KOPT-K1 (cell line): Measurements from ENCODE around the gene INCENP.
"Not testable (repeated sequence)": the region's sequence is repeated elsewhere in the genome, so short reads cannot be mapped to it uniquely, and the experiment has no call there.

Experiments used
- H3K27ac ChIP-seq: fragments of 200-600 bp; sonication (generic); 2 replicates; pipeline ENCODE4 v1.5.1; 2016; ENCODE audit warnings: antibody characterized with exemption, mild to moderate bottlenecking, low read depth, low read length; ENCODE audit not compliant: poor library complexity, severe bottlenecking
- H3K36me3 ChIP-seq: fragments of 200-600 bp; sonication (generic); 2 replicates; pipeline ENCODE4 v1.5.1; 2017; ENCODE audit warnings: antibody characterized with exemption, mild to moderate bottlenecking, low read length, moderate library complexity; ENCODE audit not compliant: insufficient read depth
- H3K9me3 ChIP-seq: fragments of 200-600 bp; sonication (generic); 2 replicates; pipeline ENCODE4 v1.5.1; 2017; ENCODE audit warnings: antibody characterized with exemption, low read length, mild to moderate bottlenecking; ENCODE audit not compliant: insufficient read depth, poor library complexity, severe bottlenecking

INCENP gene

DNA sequence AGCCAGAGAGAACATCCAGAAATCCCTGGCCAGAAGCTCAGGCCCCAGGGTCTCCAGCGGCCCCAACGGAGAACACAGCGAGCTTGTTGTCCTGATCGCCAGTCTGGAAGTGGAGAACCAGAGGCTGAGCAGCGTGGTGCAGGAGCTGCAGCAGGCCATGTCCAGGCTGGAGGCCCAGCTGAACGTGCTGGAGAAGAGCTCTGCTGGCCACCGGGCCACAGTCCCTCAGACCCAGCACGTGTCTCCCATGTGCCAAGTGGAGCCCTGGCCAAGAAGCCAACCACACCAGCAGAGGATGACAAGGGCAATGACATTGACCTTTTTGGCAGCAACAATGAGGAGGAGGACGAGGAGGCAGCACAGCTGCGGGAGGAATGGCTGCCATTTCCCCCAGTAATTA lies 45.6 kb downstream of the INCENP start:
- Histone ChIP-seq H3K36me3 (no peaks in the 10 kb centered on the region), H3K9me3 (no peaks in the 10 kb centered on the region), H3K27ac (no peak overlapping the region)

DNA sequence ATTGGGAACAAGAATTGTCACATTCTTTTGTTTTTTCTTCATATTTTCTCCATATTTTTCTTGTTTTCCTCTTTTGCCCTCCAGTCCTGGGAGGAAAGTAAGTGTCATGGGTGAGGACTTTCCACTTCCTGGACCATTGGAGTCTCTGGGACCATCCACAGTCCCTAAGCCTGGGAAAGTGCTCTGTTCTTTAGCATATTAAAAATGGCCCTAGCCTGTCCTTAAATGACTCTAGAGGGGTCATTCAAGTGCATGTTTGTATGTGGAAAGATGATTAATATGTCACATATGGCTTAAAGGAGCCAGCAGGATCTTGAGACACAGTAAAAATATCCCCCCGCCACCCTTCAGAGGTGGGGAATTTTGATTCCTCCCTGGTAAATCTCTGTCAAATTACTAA lies 46.1 kb downstream of the INCENP start:
- Histone ChIP-seq H3K27ac (no peak overlapping the region), H3K9me3 (no peaks in the 10 kb centered on the region), H3K36me3 (no peaks in the 10 kb centered on the region)

DNA sequence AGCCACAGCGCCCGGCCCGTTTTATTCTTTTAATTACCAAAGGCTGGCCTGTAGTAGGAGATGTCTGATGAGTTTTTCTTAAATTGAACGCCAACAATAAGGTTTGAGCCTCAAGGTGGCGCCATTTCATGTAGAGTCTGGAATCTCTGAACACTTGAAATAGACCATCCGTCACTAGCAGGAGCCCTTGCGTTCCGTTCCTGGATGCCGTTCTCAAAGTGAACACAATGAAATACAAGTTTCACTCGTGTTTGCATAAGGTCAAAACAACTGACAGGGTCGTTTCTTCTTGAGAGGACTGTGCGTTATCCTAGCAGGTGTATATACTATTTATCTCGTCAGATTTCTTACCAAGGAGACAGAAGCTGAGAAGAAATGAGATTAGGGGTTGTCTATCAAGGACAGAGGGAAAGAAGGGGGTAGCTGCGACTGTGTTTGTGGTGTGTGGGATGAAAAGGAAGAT lies 47.5 kb downstream of the INCENP start:
- Histone ChIP-seq H3K27ac (no peak overlapping the region), H3K36me3 (no peaks in the 10 kb centered on the region), H3K9me3 (no peaks in the 10 kb centered on the region)

DNA sequence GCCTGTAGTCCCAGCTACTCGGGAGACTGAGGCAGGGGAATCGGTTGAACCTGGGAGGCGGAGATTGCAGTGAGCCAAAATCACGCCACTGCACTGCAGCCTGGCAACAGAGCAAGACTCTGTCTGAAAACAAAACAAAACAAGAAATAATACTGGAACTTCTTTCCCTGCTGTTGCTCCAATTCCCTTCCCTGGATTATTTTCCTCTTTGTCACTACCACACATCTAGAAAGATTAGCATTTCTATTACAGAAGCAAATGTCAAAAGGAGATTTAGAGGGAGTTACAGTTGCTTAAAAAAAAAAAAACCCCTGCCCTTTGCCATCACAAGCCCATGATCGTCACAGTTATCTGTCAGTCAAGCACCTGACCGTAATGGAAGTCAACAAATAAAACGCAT lies 48.5 kb downstream of the INCENP start:
- Histone ChIP-seq H3K27ac (no peak overlapping the region), H3K36me3 (no peaks in the 10 kb centered on the region), H3K9me3 (no peaks in the 10 kb centered on the region)

DNA sequence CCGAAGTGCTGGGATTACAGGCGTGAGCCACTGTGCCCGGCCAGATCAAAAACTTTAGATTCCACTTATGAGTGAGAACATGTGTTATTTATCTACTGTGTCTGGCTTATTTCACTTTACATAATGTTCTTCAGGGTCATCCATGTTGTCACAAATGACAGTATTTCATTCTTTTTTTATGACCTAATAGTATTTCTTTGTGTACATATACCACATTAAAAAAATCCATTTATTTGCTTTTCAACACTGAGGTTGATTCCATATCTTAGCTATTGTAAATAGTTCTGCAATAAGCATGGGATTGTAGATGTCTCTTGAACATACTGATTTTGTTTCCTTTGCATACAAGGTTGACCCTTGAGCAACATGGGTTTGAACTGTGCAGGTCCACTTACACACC lies 53.0 kb downstream of the INCENP start:
- Histone ChIP-seq H3K9me3 (no peaks in the 10 kb centered on the region), H3K36me3 (no peaks in the 10 kb centered on the region), H3K27ac (no peak overlapping the region)

DNA sequence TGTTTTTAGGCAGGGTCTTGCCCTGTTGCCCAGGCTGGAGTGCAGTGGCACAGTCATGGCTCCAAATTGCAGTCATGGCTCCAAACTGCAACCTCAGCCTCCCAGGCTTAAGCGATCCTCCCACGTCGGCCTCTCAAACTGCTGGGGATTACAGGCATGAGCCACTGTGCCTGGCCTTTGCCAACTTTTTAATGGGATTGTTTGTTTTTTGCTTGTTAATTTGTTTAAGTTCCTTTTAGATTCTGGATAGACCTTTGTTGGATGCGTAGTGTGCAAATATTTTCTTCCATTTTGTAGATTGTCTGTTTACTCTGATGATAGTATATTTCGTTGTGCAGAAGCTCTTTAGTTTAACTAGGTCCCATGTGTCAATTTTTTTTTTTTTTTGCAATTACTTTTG lies 56.2 kb downstream of the INCENP start:
- peaks cover 9% of the 10 kb centered on the region for H3K9me3 ChIP-seq
- no peaks in the 10 kb centered on the region for H3K36me3 ChIP-seq

DNA sequence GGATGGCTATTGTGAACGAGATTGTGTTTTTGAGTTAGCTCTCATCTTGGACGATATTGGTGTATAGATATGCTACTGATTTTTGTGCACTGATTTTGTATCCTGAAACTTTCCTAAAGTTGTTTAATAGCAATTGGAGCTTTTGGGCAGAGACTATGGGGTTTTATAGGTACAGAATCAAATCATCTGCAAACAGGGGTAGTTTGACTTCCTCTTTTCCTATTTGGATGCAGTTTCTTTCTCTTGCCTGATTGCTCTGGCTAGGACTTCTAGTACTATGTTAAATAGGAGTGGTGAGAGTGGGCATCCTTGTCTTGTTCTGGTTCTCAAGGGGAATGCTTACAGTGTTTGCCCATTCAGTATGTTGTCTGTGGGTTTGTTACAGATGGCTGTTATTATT lies 57.3 kb downstream of the INCENP start:
- Histone ChIP-seq H3K36me3 (no peaks in the 10 kb centered on the region), H3K9me3 (peaks cover 9% of the 10 kb centered on the region), H3K27ac (no peak overlapping the region)

More for the DNA sequence above, 56.2 kb downstream of the INCENP start:
- no peak overlapping the region for H3K27ac ChIP-seq

DNA sequence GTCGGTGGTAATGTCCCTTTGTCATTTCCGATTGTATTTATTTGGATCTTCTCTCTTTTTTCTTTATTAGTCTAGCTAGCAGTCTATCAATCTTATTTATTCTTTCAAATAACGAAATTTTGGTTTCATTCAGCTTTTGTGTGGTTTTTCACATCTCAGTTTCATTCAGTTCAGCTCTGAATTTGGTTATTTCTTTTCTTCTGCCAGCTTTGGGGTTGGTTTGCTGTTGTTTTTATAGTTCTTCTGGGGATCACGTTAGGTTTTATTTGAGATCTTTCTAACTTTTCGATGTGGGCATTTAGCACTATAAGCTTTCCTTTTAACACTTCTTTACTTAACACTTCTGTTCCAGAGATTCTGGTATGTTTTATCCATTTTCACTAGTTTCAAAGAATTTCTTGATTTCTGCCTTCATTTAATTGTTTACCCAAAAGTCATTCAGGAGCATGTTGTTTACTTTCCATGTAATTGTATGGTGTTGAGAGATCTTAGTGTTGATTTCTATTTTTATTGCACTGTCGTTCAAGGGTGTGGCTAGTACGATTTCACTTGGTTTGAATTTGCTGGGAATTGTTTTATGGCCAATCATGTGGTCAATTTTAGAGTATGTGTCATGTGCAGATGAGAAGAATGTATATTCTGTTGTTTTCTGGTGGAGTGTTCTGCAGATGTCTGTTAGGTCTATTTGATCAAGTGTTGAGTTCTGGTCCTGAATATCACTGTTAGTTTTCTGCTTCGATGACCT lies 58.5 kb downstream of the INCENP start:
- Histone ChIP-seq H3K27ac (no peak overlapping the region), H3K9me3 (peaks cover 9% of the 10 kb centered on the region), H3K36me3 (no peaks in the 10 kb centered on the region)

DNA sequence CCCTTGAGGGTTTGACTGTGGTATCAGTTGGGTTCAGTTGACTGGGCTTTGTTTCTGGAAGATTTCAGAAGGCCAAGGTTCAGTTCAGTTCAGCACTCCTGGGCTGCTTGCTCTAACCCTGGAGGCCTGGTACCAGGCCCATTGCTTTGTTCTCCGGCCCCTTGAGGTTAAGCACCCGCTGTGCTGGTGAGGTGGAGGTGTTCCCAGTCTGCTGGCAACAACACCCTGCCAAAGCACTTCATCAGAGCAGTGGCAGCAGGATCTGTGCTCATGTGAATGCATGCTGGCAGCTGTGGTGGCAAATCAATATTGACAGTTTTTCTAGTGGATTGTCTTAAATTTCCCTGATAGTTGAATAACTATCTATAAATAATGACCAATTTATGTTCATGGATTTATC lies 62.4 kb downstream of the INCENP start:
- no peak overlapping the region for H3K27ac ChIP-seq
- H3K36me3 ChIP-seq: no peaks in the 10 kb centered on the region
- peaks cover 9% of the 10 kb centered on the region for H3K9me3 ChIP-seq

DNA sequence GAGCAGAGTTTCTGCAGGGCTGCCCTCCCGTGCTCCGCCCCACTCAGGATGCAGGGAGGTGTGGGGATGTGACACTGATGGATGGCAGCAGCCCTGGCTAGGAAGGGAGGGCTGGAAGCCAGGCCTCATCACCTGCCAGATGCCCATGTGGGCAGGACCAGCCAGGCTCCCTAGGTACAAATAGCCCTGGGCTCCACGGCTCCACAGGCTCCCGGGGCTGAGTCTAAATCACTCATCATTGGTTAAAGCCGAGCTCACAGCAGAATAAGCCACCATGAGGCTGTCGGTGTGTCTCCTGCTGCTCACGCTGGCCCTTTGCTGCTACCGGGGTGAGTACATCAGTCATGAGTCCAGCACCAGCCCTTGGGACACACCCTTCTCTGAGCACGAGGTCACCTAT lies 66.2 kb downstream of the INCENP start, which contains the start of gene SCGB1D1:
TSS of gene SCGB1D1 (plus strand) at position 206 of the 400 bp plus-strand sequence. CDS start at position 275, 69 bp downstream.
- no peak within 1 kb of the TSS for H3K27ac ChIP-seq
- no peaks in the 10 kb centered on the region for H3K9me3 ChIP-seq
- no peaks in the 10 kb centered on the region for H3K36me3 ChIP-seq

DNA sequence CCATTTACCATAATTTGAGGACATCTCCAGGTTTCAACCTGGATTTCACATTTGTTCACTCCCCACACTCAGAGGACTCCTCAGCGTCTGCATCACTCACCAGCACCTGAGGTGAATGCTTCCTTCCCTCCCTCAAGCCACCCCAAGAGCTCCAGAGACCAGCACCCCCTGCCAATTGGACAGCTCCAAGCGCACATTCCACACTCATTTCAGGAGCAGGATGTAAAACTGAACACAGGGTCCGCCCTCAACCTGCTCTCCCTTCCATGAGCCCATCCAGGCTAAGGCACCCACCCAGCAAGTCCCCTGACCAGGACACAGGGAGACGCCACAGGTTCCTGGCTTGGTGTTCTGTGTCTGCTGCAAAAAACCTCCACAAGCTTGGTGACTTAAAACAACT lies 70.1 kb downstream of the INCENP start:
- Histone ChIP-seq H3K36me3 (no peaks in the 10 kb centered on the region), H3K27ac (no peak overlapping the region), H3K9me3 (no peaks in the 10 kb centered on the region)

DNA sequence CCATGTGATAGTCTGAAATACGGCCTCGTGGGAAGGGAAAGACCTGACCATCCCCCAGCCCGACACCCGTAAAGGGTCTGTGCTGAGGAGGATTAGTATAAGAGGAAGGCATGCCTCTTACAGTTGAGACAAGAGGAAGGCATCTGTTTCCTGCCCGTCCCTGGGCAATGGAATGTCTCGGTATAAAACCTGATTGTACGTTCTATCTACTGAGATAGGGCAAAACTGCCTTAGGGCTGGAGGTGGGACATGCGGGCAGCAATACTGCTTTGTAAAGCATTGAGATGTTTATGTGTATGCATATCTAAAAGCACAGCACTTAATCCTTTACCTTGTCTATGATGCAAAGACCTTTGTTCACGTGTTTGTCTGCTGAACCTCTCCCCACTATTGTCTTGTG lies 71.2 kb downstream of the INCENP start:
- not testable (repeated sequence) for H3K9me3 ChIP-seq, H3K36me3 ChIP-seq, H3K27ac ChIP-seq

DNA sequence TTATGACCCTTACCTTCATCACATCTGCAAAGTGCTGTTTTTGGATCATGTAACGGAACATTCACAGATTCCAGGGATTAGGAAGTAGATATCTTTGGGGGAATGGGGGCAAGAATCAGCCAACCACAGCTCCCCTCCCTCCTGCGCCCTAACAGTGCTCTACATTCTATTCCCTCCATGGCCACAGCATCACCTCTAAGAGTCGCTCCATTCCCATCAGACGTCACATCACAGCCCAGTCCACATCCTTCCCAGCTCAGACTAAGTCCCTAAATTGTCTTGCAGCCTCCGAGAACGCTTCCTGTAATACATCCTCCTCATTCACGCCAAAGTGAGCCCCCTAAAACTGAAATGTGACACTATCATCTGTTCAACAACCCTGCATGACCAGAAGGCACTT lies 72.1 kb downstream of the INCENP start:
- Histone ChIP-seq H3K36me3 (no peaks in the 10 kb centered on the region), H3K9me3 (no peaks in the 10 kb centered on the region), H3K27ac (no peak overlapping the region)

DNA sequence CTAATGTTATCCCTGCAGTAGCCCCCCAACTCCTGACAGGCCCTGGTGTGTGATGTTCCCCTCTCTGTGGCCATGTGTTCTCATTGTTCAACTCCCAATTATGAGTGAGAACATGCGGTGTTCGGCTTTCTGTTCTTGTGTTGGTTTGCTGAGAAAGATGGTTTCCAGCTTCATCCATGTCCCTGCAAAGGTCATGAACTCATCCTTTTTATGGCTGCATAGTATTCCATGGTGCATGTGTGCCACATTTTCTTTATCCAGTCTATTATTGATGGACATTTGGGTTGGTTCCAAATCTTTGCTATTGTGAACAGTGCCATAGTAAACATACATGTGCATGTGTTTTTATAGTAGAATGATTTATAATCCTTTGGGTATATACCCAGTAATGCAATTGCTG lies 73.6 kb downstream of the INCENP start:
- not testable (repeated sequence) for H3K36me3 ChIP-seq, H3K27ac ChIP-seq, H3K9me3 ChIP-seq

DNA sequence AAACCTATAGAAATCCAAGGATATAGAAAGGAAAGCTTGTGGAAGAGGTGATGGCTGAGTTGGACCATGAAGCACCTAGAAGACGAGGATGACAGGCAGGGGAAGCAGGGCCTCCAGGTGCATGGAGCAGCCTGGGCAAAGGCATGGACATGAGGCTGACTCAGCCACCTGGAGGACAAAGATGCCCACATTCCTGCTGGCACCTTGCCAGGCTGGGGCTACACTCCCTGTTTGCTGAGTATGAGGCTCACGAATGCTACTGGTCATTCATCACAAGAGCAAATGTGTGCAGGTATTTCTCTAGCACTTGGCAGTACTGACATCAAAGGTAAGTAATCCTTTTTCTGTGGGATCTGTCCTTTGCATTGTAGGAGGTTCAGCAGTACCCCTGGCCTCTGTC lies 77.6 kb downstream of the INCENP start:
- Histone ChIP-seq H3K9me3 (no peaks in the 10 kb centered on the region), H3K36me3 (no peaks in the 10 kb centered on the region), H3K27ac (no peak overlapping the region)
